HEK293T (cell line): ENCODE results near the gene BSN.

Experiments used
- BHLHE40 ChIP-seq: fragments of 450-650 bp; IDR thresholded peaks from 2 replicates; pipeline ENCODE4 v1.6.1; 2016; ENCODE audit warnings: mild to moderate bottlenecking, moderate library complexity, borderline replicate concordance
- CTBP1 ChIP-seq: fragments of 450-650 bp; IDR thresholded peaks from 2 replicates; pipeline ENCODE4 v1.6.1; 2016; ENCODE audit warnings: borderline replicate concordance
- ELF4 ChIP-seq: fragments of 450-650 bp; IDR thresholded peaks from 2 replicates; pipeline ENCODE4 v1.6.1; 2017; ENCODE audit warnings: antibody characterized with exemption
- FOXK2 ChIP-seq: fragments of 450-650 bp; IDR thresholded peaks from 2 replicates; pipeline ENCODE4 v1.6.1; 2016; ENCODE audit warnings: mild to moderate bottlenecking
- FOXM1 ChIP-seq: fragments of 450-650 bp; IDR thresholded peaks from 2 replicates; pipeline ENCODE4 v1.6.1; 2017; ENCODE audit warnings: mild to moderate bottlenecking, borderline replicate concordance
- HDGF ChIP-seq: fragments of 450-650 bp; IDR thresholded peaks from 2 replicates; pipeline ENCODE4 v1.6.1; 2017; ENCODE audit warnings: antibody characterized with exemption, borderline replicate concordance
- L3MBTL2 ChIP-seq: fragments of 450-650 bp; conservative IDR thresholded peaks from 2 replicates; pipeline ENCODE4 v1.6.1; 2016; ENCODE audit warnings: mild to moderate bottlenecking
- NFRKB ChIP-seq: fragments of 450-650 bp; IDR thresholded peaks from 2 replicates; pipeline ENCODE4 v1.6.1; 2016; ENCODE audit warnings: mild to moderate bottlenecking, moderate library complexity
- SP1 ChIP-seq: fragments of 450-650 bp; IDR thresholded peaks from 2 replicates; pipeline ENCODE4 v1.6.1; 2017
- SUZ12 ChIP-seq: fragments of 450-650 bp; IDR thresholded peaks from 2 replicates; pipeline ENCODE4 v1.6.1; 2016; ENCODE audit warnings: mild to moderate bottlenecking
- TARDBP ChIP-seq: fragments of 450-650 bp; IDR thresholded peaks from 2 replicates; pipeline ENCODE4 v1.6.1; 2016

GRCh38 chr3:49600781-49601180, 46.5 kb downstream of the BSN start:
- TF ChIP-seq TARDBP, result no peak
- no peak for TF ChIP-seq NFRKB
- TF ChIP-seq BHLHE40, result no peak
- no peak for TF ChIP-seq FOXM1
- no peak for TF ChIP-seq HDGF
- no peak for TF ChIP-seq FOXK2
- no peak for TF ChIP-seq ELF4
- TF ChIP-seq SP1, result no peak
- TF ChIP-seq CTBP1, result no peak
- no peak for TF ChIP-seq SUZ12
- no peak for TF ChIP-seq L3MBTL2
